ENCODE measurements around the gene SMIM13.
A peak's percentile ranks its signal among the peaks of the same experiment; 100 is the strongest.

The SMIM13 gene

GRCh38 chr6:11144393-11144851 is 50.8 kb downstream of the SMIM13 start:
- Histone ChIP-seq H3K9ac (no peak overlapping the region), H3K27me3 (no peaks in the 10 kb centered on the region), H3K9me3 (replicated peaks in 1 of 11) (no peaks in the 10 kb centered on the region), H3K4me3 (no peak overlapping the region), H3K36me3 (no peaks in the 10 kb centered on the region), H3K4me1 (peaks cover 21 to 55% (median 42%) of the 10 kb centered on the region in 10 experiments), H4K20me1 (no peaks in the 10 kb centered on the region), H3K4me2 (peak overlapping the region in 2 of 11 experiments; percentile 64 to 76; a peak in 5 of 22 replicates), H3K27ac (peak overlapping the region in 1 of 11 experiments; percentile 10; a peak in 2 of 22 replicates)
- no peak for TF ChIP-seq Cebpa-rat (IDR thresholded peaks at IDR 0.05)

- H4K20me1 ChIP-seq: no peaks in the 10 kb centered on the region
- H3K9ac ChIP-seq: no peak overlapping the region
- no peak overlapping the region for H3K4me3 ChIP-seq
- H3K4me2 ChIP-seq: no peak overlapping the region
- no peaks in the 10 kb centered on the region for H3K36me3 ChIP-seq
- no peaks in the 10 kb centered on the region for H3K27me3 ChIP-seq
- no peak for TF ChIP-seq Cebpa-rat (IDR thresholded peaks at IDR 0.05)
- no peak overlapping the region for H3K27ac ChIP-seq
- H3K4me1 ChIP-seq: peaks cover 5 to 36% (median 29%) of the 10 kb centered on the region in 10 experiments
- H3K9me3 ChIP-seq (replicated peaks in 1 of 11): no peaks in the 10 kb centered on the region
Observed at GRCh38 chr6:11146117-11146826, 52.6 kb downstream of the SMIM13 start.

- no peak overlapping the region for H3K4me3 ChIP-seq
- peaks cover 0 to 4% (median under 1%) of the 10 kb centered on the region in 10 experiments; a peak in 6 of 20 replicates for H3K4me1 ChIP-seq
- no peak for TF ChIP-seq Cebpa-rat (IDR thresholded peaks at IDR 0.05)
Observed at GRCh38 chr6:11149551-11149950, 55.9 kb downstream of the SMIM13 start.

GRCh38 chr6:11151488-11151887 is 57.9 kb downstream of the SMIM13 start:
- TF ChIP-seq Cebpa-rat (IDR thresholded peaks at IDR 0.05): no peak
- no peaks in the 10 kb centered on the region for H3K9me3 ChIP-seq (replicated peaks in 1 of 11)
- no peaks in the 10 kb centered on the region for H3K4me1 ChIP-seq
- H3K9ac ChIP-seq: no peak overlapping the region
- H3K4me2 ChIP-seq: no peak overlapping the region
- H3K36me3 ChIP-seq: no peaks in the 10 kb centered on the region
- no peaks in the 10 kb centered on the region for H4K20me1 ChIP-seq
- no peaks in the 10 kb centered on the region for H3K27me3 ChIP-seq
- H3K4me3 ChIP-seq: no peak overlapping the region
- H3K27ac ChIP-seq: no peak overlapping the region

More at GRCh38 chr6:11149551-11149950, 55.9 kb downstream of the SMIM13 start:
- no peaks in the 10 kb centered on the region for H3K27me3 ChIP-seq
- no peak overlapping the region for H3K4me2 ChIP-seq
- no peaks in the 10 kb centered on the region for H3K9me3 ChIP-seq (replicated peaks in 1 of 11)
- H4K20me1 ChIP-seq: no peaks in the 10 kb centered on the region
- H3K36me3 ChIP-seq: no peaks in the 10 kb centered on the region
- H3K9ac ChIP-seq: no peak overlapping the region
- no peak overlapping the region for H3K27ac ChIP-seq

- H3K27ac ChIP-seq: no peak overlapping the region
- H3K4me1 ChIP-seq: no peaks in the 10 kb centered on the region
- no peak for TF ChIP-seq Cebpa-rat (IDR thresholded peaks at IDR 0.05)
- H4K20me1 ChIP-seq: no peaks in the 10 kb centered on the region
- H3K36me3 ChIP-seq: no peaks in the 10 kb centered on the region
- peaks cover 0 to 5% (median 0%) of the 10 kb centered on the region in 11 experiments; a peak in 5 of 22 replicates for H3K9me3 ChIP-seq (replicated peaks in 1 of 11)
- H3K9ac ChIP-seq: no peak overlapping the region
- no peaks in the 10 kb centered on the region for H3K27me3 ChIP-seq
- H3K4me3 ChIP-seq: no peak overlapping the region
- H3K4me2 ChIP-seq: no peak overlapping the region
Observed at GRCh38 chr6:11152581-11152980, 58.9 kb downstream of the SMIM13 start.

GRCh38 chr6:11153447-11153846 is 59.8 kb downstream of the SMIM13 start:
- H3K9me3 ChIP-seq (replicated peaks in 1 of 11): peaks cover 0 to 5% (median 0%) of the 10 kb centered on the region in 11 experiments; a peak in 5 of 22 replicates
- H3K4me1 ChIP-seq: peaks cover 0 to 1% (median 0%) of the 10 kb centered on the region in 10 experiments; a peak in 1 of 20 replicates
- H3K27me3 ChIP-seq: no peaks in the 10 kb centered on the region
- H3K27ac ChIP-seq: no peak overlapping the region
- H3K9ac ChIP-seq: no peak overlapping the region
- no peak overlapping the region for H3K4me3 ChIP-seq
- no peaks in the 10 kb centered on the region for H4K20me1 ChIP-seq
- no peak for TF ChIP-seq Cebpa-rat (IDR thresholded peaks at IDR 0.05)
- no peaks in the 10 kb centered on the region for H3K36me3 ChIP-seq
- no peak overlapping the region for H3K4me2 ChIP-seq

GRCh38 chr6:11155589-11155988 is 62.0 kb downstream of the SMIM13 start:
- Histone ChIP-seq H3K4me1 (peaks cover 0 to 4% (median 0%) of the 10 kb centered on the region in 10 experiments; a peak in 1 of 20 replicates), H3K4me3 (no peak overlapping the region), H3K36me3 (no peaks in the 10 kb centered on the region), H3K4me2 (no peak overlapping the region), H3K9me3 (replicated peaks in 1 of 11) (peaks cover 0 to 5% (median 0%) of the 10 kb centered on the region in 11 experiments; a peak in 5 of 22 replicates), H3K9ac (no peak overlapping the region), H4K20me1 (no peaks in the 10 kb centered on the region), H3K27me3 (no peaks in the 10 kb centered on the region), H3K27ac (no peak overlapping the region)
- TF ChIP-seq Cebpa-rat (IDR thresholded peaks at IDR 0.05): no peak

GRCh38 chr6:11160199-11160598 is 66.6 kb downstream of the SMIM13 start:
- no peak for TF ChIP-seq Cebpa-rat (IDR thresholded peaks at IDR 0.05)
- no peaks in the 10 kb centered on the region for H4K20me1 ChIP-seq
- H3K4me2 ChIP-seq: no peak overlapping the region
- H3K4me3 ChIP-seq: no peak overlapping the region
- no peaks in the 10 kb centered on the region for H3K36me3 ChIP-seq
- H3K9me3 ChIP-seq (replicated peaks in 1 of 11): peaks cover 0 to 5% (median 0%) of the 10 kb centered on the region in 11 experiments; a peak in 5 of 22 replicates
- no peak overlapping the region for H3K27ac ChIP-seq
- no peak overlapping the region for H3K9ac ChIP-seq
- no peaks in the 10 kb centered on the region for H3K27me3 ChIP-seq
- H3K4me1 ChIP-seq: peaks cover 0 to 4% (median 0%) of the 10 kb centered on the region in 10 experiments; a peak in 1 of 20 replicates

- no peak for TF ChIP-seq Cebpa-rat (IDR thresholded peaks at IDR 0.05)
- no peaks in the 10 kb centered on the region for H3K27me3 ChIP-seq
- no peaks in the 10 kb centered on the region for H3K36me3 ChIP-seq
- no peak overlapping the region for H3K9ac ChIP-seq
- H3K9me3 ChIP-seq (replicated peaks in 1 of 11): peaks cover 0 to 5% (median 0%) of the 10 kb centered on the region in 11 experiments; a peak in 5 of 22 replicates
- H3K4me3 ChIP-seq: no peak overlapping the region
- peaks cover 0 to 4% (median 0%) of the 10 kb centered on the region in 10 experiments; a peak in 1 of 20 replicates for H3K4me1 ChIP-seq
- H3K27ac ChIP-seq: no peak overlapping the region
- H4K20me1 ChIP-seq: no peaks in the 10 kb centered on the region
- H3K4me2 ChIP-seq: no peak overlapping the region
Observed at GRCh38 chr6:11161031-11161956, 67.7 kb downstream of the SMIM13 start.
